HG02840 (cell line): Measurements from ENCODE around the gene THAP7.

Source experiments
- ATAC-seq: cut with Tn5 transposase; IDR thresholded peaks from one replicate; pipeline ENCODE4 v1.9.1; 2021; ENCODE audit warnings: mild to moderate bottlenecking, moderate library complexity, moderate number of reproducible peaks; ENCODE audit not compliant: unreplicated experiment, low FRiP score

Gene THAP7

GRCh38 chr22:20995329-20996030, 6.4 kb downstream of the THAP7 start:
- ATAC-seq, result no peak

- ATAC-seq, result no peak
Observed at GRCh38 chr22:20994902-20995241, 7.0 kb downstream of the THAP7 start.

GRCh38 chr22:20994128-20994901, 7.6 kb downstream of the THAP7 start:
- no peak for ATAC-seq

DNA sequence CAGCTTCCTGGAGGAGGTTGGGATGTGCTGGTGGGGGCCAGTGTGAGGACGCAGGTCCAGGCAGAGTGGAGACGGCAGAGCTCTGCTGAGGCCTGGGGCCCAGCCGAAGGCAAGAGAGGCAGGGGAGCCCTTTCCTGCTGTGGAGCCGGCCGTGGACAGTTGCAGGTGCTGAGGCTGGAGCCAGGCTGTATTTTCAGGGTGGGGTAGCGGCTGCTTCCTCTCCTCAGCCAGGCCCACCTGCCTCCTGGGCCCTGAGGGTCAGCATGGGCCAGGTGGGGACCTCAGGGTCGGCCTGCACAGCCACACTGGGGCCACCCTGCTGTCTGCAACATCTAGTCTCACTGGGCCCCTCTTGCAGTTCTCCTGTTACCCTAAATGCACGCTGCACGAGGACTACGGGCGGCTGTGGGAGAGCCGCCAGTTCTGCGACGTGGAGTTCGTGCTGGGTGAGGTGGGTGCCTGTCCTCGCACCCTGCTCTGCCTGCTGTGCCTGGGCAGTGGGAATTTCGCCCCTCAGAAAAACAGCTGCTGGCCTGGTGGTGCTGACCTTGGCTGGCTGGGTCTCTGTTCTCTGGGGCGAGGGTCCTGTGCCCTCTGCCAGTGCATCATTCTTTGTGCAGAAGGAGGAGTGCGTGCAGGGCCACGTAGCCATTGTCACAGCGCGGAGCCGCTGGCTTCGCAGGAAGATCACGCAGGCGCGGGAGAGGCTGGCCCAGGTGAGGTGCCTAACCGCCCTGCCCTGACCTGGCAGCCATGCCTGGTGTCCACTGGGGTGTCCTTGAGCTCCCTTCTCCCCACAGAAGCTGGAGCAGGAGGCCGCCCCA, 8.4 kb downstream of the THAP7 start:
- ATAC-seq, result no peak

GRCh38 chr22:20992456-20993303, 9.2 kb downstream of the THAP7 start:
- no peak for ATAC-seq

DNA sequence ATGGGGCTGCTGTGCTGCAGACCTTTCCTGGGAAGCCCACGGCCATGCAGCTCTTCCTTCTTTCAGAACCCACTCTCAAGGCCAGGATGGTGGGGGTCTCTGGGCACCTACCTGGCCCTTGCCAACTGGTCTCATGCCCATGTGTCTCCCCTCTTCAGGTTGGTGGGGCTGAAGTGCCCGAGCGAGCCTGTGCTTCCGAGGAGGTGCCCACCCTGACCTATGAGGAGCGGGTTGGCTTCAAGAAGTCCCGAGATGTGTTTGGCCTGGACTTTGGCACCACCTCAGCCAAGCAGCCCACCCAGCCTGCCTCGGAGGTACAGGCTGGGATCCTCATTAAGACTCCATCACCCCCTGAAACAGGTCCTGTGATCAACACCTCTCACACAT, 9.9 kb downstream of the THAP7 start:
- no peak for ATAC-seq

GRCh38 chr22:20991252-20992055, 10.5 kb downstream of the THAP7 start:
- no peak for ATAC-seq

GRCh38 chr22:20990184-20991180, 11.4 kb downstream of the THAP7 start:
- no peak for ATAC-seq

- ATAC-seq, result no peak
Observed at GRCh38 chr22:20989323-20990138, 12.4 kb downstream of the THAP7 start.

DNA sequence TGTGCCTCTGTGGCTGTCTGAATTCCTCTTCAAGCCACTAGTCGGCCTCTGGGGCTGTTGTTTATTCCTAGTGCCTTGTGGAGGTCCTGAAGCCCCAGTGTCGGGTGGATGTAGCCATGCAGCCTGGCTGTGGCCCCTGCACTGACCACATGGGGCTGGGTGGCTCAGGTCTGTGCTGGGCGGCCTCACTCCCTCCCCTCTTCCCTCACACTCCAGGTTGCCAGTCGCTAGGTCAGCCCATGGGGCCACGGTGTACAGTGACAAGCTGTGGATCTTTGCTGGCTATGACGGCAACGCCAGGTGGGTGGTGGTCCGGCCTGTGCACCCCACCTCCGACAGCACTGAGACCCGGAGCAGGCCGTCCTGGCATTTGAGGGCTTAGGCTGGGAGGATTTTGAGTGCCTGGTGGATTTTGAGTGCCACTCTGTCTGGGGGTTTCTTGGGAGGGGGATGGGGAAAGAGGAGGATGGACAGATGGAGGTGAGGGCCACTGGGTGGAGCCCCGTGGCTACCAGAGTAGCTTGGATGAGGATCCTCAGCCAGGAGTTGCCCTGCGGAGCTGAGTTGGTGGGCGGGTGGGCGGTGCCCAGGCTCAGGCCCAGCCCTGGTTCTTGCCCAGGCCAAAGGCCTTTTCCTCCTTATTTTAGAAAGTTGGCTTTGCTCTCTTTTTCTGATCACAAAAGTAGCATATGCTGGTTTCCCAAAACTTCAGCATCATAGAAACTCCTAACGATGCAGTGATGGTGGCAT, 13.2 kb downstream of the THAP7 start:
- no peak for ATAC-seq

GRCh38 chr22:20987375-20987774, 14.5 kb downstream of the THAP7 start:
- no peak for ATAC-seq

DNA sequence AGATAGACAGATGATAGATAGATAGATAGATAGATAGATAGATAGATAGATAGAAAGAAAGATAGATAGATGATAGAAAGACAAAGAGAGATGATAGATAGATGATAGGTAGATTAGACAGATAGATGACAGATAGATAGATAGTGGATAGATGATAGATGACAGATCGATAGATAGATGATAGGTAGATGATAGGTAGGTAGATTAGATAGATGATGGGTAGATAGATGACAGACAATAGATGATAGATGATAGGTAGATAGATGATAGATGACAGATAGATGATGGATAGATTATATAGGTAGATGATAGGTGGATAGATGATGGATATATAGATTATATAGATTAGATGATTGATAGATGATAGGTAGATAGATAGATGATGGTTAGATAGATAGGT, 15.6 kb downstream of the THAP7 start:
- no peak for ATAC-seq

DNA sequence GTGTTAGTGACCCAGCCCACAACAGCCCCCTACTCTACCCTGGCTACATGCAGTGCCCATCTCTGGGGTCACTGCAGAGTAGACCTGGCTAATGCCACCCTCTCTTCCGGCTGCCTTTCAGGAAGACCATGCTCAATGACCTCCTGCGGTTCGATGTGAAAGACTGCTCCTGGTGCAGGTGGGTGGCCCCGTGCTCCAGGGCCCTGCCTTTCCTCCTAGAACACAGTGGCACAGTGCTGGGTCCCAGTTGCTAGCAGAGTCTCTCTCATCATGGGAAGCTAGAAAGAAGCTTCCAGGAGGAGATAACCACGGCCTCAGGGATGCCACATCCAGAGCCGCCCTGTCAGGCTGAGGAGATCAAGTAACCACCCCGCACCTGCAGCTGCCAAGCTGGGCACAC, 16.2 kb downstream of the THAP7 start:
- ATAC-seq, result no peak

DNA sequence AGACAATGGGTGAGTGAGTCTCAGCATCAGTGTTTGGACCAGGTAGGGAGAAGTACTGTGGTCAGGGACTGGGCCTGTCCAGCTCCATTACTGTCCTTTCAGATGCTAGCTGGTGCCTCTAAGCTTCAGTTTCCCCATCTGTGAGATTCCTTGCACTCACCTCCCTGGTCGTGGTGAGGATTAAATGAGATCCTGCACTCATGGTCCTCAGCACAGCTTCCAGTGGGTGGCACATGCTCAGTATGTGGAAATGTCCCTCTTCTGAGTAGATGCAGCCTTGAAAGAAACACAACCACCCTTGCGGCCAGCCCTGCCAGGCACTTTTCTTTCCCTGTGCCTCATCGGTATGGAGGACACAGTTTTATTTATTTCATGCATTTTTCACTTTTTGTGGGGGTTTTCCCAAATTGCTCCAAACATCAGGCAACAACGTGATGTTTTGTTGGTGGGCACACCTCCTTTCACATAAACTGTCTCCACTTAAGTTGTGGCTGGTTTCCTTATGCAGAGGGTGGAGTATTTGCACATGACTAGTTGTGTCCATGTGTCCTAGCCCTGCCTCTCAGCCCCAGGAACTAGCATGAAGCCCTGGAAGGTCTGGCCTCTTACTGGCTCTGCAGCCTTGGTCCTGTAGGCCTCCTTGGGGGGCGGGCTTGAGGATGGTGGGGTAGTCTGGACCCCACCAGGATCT, 18.7 kb downstream of the THAP7 start:
- no peak for ATAC-seq

GRCh38 chr22:20982563-20982882, 19.4 kb downstream of the THAP7 start:
- peak; percentile 8 for ATAC-seq

- peak; percentile 79 for ATAC-seq
Observed at GRCh38 chr22:20981787-20982562, 19.9 kb downstream of the THAP7 start, which contains the start of gene LZTR1. TSS of gene LZTR1 (plus strand) at chr22:20982297. CDS start at chr22:20982372, 75 bp downstream.
